ENCODE results near the gene ANXA2R. TPM values are rescaled to one million over a fixed set of nuclear protein-coding genes. Genes with fewer than 3 reads are reported as not detected.

ANXA2R gene
- total and polyA plus RNA-seq, 9 of the 15 experiments (the other 6 are each of a cell fraction or from before 2014, with no cell fraction given) = 2.1 to 4.8 (median 3.4) TPM

DNA sequence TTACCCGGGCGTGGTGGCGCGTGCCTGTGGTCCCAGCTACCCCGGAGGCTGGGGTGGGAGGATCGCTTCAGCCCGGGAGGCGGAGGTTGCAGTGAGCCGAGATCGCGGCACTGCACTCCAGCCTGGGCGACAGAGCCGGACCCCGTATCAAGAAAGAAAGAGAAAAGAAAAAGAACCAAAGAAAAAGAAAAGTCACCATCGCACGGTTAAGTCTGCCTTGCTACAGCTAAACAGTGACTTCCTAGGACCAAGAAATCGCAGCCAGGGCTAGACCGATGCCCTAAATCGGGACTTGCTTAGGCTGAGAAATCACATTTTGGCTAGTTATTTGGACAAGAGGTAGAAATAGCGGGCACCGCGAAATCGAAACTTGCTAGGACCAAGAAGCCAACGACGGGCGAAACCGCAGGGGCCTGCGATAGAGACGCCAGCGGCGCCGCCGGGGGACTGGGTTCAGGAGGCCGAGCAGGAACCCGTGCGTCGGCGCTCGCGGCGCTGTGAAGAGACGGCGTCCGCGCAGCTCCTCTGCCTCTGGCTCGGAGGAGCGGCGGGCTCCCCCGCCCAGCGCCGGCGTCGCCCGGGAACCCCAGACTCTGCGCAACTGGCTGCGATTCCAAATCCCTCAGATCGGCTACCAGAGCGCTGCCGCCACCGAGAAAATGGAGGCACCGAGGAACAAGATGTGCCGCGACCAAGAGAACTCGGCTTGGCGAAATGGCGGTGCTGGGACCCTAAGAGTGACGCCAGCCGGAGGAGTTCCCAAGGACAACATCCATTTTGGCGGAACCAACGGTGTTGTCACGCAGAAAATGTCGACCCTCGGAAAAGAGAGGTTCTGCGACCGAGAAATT is 26.1 kb upstream of the ANXA2R start (continued):
- TF ChIP-seq, protein P1, sequence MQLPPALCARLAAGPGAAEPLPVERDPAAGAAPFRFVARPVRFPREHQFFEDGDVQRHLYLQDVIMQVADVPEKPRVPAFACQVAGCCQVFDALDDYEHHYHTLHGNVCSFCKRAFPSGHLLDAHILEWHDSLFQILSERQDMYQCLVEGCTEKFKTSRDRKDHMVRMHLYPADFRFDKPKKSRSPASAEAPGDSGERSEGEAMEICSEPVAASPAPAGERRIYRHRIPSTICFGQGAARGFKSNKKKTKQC (CRISPR knock-in tag; IDR thresholded peaks at IDR 0.05) = 0 out of 2 replicates have a peak, but pooled peaks have one; percentile 67
- TF ChIP-seq ATF7 (IDR thresholded peaks at IDR 0.05) = 0 out of 2 replicates have a peak, but pooled peaks have one; percentile 26
- TF ChIP-seq NRF1 (conservative IDR thresholded peaks at IDR 0.05 in 1 of 2, IDR thresholded peaks at IDR 0.05 in 1 of 2) = peak; percentile 87 to 89
- TF ChIP-seq NONO (IDR thresholded peaks at IDR 0.05; ENCODE audit: low read depth in 2 of 2, low read length in 1 of 2) = peak in 1 of 2 experiments; percentile 47; a peak in 1 of 4 replicates
- TF ChIP-seq, protein P2, sequence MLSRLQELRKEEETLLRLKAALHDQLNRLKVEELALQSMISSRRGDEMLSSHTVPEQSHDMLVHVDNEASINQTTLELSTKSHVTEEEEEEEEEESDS (CRISPR knock-in tag; IDR thresholded peaks at IDR 0.05) = no peak
- TF ChIP-seq, protein P3, sequence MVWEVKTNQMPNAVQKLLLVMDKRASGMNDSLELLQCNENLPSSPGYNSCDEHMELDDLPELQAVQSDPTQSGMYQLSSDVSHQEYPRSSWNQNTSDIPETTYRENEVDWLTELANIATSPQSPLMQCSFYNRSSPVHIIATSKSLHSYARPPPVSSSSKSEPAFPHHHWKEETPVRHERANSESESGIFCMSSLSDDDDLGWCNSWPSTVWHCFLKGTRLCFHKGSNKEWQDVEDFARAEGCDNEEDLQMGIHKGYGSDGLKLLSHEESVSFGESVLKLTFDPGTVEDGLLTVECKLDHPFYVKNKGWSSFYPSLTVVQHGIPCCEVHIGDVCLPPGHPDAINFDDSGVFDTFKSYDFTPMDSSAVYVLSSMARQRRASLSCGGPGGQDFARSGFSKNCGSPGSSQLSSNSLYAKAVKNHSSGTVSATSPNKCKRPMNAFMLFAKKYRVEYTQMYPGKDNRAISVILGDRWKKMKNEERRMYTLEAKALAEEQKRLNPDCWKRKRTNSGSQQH (CRISPR knock-in tag; IDR thresholded peaks at IDR 0.05) = 0 out of 2 replicates have a peak, but pooled peaks have one; percentile 47
- TF ChIP-seq, protein P4, sequence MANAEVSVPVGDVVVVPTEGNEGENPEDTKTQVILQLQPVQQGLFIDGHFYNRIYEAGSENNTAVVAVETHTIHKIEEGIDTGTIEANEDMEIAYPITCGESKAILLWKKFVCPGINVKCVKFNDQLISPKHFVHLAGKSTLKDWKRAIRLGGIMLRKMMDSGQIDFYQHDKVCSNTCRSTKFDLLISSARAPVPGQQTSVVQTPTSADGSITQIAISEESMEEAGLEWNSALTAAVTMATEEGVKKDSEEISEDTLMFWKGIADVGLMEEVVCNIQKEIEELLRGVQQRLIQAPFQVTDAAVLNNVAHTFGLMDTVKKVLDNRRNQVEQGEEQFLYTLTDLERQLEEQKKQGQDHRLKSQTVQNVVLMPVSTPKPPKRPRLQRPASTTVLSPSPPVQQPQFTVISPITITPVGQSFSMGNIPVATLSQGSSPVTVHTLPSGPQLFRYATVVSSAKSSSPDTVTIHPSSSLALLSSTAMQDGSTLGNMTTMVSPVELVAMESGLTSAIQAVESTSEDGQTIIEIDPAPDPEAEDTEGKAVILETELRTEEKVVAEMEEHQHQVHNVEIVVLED (CRISPR knock-in tag; IDR thresholded peaks at IDR 0.05) = peak; percentile 52
- TF ChIP-seq, protein P5, sequence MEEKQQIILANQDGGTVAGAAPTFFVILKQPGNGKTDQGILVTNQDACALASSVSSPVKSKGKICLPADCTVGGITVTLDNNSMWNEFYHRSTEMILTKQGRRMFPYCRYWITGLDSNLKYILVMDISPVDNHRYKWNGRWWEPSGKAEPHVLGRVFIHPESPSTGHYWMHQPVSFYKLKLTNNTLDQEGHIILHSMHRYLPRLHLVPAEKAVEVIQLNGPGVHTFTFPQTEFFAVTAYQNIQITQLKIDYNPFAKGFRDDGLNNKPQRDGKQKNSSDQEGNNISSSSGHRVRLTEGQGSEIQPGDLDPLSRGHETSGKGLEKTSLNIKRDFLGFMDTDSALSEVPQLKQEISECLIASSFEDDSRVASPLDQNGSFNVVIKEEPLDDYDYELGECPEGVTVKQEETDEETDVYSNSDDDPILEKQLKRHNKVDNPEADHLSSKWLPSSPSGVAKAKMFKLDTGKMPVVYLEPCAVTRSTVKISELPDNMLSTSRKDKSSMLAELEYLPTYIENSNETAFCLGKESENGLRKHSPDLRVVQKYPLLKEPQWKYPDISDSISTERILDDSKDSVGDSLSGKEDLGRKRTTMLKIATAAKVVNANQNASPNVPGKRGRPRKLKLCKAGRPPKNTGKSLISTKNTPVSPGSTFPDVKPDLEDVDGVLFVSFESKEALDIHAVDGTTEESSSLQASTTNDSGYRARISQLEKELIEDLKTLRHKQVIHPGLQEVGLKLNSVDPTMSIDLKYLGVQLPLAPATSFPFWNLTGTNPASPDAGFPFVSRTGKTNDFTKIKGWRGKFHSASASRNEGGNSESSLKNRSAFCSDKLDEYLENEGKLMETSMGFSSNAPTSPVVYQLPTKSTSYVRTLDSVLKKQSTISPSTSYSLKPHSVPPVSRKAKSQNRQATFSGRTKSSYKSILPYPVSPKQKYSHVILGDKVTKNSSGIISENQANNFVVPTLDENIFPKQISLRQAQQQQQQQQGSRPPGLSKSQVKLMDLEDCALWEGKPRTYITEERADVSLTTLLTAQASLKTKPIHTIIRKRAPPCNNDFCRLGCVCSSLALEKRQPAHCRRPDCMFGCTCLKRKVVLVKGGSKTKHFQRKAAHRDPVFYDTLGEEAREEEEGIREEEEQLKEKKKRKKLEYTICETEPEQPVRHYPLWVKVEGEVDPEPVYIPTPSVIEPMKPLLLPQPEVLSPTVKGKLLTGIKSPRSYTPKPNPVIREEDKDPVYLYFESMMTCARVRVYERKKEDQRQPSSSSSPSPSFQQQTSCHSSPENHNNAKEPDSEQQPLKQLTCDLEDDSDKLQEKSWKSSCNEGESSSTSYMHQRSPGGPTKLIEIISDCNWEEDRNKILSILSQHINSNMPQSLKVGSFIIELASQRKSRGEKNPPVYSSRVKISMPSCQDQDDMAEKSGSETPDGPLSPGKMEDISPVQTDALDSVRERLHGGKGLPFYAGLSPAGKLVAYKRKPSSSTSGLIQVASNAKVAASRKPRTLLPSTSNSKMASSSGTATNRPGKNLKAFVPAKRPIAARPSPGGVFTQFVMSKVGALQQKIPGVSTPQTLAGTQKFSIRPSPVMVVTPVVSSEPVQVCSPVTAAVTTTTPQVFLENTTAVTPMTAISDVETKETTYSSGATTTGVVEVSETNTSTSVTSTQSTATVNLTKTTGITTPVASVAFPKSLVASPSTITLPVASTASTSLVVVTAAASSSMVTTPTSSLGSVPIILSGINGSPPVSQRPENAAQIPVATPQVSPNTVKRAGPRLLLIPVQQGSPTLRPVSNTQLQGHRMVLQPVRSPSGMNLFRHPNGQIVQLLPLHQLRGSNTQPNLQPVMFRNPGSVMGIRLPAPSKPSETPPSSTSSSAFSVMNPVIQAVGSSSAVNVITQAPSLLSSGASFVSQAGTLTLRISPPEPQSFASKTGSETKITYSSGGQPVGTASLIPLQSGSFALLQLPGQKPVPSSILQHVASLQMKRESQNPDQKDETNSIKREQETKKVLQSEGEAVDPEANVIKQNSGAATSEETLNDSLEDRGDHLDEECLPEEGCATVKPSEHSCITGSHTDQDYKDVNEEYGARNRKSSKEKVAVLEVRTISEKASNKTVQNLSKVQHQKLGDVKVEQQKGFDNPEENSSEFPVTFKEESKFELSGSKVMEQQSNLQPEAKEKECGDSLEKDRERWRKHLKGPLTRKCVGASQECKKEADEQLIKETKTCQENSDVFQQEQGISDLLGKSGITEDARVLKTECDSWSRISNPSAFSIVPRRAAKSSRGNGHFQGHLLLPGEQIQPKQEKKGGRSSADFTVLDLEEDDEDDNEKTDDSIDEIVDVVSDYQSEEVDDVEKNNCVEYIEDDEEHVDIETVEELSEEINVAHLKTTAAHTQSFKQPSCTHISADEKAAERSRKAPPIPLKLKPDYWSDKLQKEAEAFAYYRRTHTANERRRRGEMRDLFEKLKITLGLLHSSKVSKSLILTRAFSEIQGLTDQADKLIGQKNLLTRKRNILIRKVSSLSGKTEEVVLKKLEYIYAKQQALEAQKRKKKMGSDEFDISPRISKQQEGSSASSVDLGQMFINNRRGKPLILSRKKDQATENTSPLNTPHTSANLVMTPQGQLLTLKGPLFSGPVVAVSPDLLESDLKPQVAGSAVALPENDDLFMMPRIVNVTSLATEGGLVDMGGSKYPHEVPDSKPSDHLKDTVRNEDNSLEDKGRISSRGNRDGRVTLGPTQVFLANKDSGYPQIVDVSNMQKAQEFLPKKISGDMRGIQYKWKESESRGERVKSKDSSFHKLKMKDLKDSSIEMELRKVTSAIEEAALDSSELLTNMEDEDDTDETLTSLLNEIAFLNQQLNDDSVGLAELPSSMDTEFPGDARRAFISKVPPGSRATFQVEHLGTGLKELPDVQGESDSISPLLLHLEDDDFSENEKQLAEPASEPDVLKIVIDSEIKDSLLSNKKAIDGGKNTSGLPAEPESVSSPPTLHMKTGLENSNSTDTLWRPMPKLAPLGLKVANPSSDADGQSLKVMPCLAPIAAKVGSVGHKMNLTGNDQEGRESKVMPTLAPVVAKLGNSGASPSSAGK (IDR thresholded peaks at IDR 0.05) = peak; percentile 69
- peak; percentile 10; the same call in 1 of the 2 replicates for TF ChIP-seq SMARCA4 (IDR thresholded peaks at IDR 0.05)
- TF ChIP-seq SAP30 (IDR thresholded peaks at IDR 0.05; ENCODE audit: borderline replicate concordance, insufficient read depth, low read depth, low read length, poor library complexity, severe bottlenecking) = peak; percentile 22

All from K562 (cell line).